ENCODE results near the gene KLC4.
A peak's percentile ranks its signal among the peaks of the same experiment; 100 is the strongest.

KLC4 gene

DNA sequence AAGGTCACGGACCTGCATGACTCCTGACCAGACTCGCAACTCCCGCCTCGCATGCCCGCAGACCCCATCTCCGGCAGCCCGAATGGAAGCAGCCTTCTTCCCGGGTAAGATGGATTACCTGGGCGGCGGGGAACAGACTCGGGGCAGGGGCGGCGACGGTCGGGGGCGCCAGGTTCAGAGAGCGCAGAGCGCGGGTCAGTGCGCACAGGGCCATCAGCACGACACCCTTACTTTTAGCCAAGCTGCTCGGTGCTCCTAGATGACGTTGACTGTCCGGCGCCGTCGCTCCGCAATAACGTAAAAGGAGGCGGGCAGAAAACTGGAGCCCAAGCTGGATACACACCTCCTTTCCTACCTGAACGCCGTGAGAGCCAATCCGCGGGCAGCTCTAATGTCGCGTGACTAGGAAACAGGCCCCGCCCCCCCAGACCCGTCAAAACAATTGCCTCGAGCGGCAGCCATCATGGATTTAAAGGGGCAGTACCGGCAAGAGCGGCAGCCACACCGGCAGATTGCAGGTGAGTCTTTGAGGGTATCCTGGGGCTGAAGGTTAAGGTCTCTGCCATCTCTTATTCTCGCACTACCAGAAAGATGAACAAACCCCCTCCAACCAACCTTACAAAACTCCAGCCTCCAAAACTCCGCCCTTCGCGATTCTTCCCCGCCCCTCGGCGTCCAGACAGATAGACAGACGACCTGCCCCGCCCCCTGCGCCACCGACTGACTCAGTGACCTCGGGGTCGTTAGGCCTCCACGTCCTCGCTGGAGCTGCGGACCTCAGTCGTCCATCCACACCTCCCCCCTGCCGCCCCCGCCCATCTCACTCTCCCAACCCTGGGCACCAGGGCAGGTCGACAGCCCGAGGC, at the start of gene KLC4, which contains the start of gene MRPL2:
TSS of gene KLC4 (plus strand) at position 464 of the 866 bp plus-strand sequence. CDS start 1,705 bp downstream, outside the sequence.
TSS of gene MRPL2 (minus strand) at position 267 of the 866 bp plus-strand sequence. CDS start at position 214, 53 bp downstream.
- DNase-seq: peak; percentile 99

DNA sequence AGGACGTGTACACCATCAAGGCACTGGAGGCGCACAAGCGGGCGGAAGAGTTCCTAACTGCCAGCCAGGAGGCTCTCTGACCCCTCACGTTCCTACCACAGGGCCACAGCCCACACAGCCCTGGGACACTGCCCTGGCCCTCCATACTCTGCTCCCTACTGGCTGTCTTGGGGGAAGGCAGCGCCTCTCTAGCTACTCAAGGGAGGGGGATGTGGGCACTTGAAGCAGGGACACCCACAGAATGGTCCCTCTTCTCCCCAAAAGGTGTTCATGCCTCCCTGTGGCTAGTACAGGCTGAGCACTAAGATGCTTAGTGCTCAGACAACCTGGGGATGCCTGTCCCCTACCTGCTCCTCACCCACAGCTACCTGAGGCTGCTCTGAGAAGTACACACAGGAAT, 48.2 kb upstream of the KLC4 start:
- DNase-seq: no peak

DNA sequence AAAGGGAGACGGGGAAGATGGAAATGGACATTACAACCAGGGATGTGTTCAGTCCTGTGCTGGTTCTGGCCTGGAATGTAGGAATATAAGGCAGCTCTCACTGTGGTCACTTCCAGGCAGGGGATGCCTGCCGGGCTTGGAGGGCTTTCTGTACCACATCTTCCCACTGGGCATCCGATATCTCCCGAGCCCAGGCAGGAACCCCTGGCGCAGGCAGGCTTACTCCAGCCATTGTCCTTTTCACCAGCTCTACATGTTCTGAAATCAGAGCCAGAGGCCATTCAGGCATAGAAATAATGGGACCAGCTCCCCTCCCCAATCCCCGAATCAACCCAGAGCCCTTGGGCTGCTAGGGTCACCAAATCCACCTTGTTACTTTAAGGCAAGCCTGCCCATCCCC, 47.1 kb upstream of the KLC4 start:
- DNase-seq: no peak

DNA sequence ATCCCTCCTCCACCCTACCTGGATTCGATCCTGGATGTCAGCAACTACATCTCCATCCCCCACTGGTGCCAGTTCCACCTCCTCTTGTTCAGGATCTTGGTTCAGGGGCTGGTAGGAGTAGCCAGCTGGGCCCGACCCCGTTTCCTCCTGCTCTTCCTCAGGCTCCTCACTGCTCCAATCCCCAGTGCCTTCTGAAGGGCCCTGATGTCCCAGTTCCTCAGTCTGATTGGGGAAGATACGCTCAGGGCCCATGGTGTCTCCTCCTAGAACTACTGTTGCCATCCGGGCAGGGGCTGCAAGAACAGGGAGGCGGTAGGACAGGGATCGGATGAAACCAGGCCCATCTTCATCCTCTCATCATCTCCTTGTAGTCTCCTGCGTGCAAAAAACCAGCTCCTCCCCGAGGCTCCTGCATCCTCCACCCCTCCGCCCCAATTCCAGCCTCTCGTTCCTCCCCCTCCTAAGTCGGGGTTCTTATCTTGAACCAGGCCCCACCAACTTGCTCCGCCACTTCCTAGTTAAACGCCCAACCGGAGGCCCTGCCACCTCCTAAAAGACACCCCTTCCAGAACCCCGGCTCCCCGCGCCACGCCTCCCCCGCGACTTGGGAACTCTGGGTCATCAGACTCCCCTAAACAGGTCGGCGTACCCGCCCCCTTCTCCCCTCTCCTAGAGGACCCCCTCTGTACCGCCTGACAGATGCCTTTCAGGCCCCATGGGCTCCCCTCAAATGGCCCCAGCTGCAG, 46.2 kb upstream of the KLC4 start:
- DNase-seq: peak; percentile 6

DNA sequence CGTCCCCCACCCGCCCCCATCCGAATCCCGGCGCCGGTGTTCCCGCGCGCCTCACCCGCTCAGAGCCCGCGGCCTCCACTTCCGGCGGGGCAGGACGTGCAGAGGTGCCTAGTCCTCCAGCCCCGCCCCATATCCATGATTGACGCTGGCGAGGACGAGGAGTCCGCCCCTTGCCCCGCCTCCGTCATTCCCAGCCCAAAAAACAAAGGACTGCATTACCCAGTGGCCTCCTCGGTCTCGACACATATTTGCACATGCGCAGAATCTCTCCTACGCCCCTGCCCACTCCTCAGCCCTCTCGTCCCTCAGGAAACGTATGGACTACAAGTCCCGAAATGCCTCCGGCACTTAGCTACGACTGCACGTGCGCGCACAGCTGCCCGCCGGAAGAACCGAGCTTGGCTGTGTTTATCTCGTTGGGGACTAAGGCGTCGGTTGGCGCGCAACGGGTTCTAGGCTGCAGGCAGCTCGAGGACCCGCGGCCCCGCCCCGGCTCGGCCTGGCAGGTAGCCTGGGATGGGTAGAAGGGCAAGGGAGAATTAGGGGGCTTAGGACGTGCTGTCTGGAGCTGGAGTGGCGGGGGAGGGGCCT, 45.5 kb upstream of the KLC4 start, which contains the start of the genes KLHDC3 and MEA1:
TSS of gene KLHDC3 (plus strand) at position 407 of the 591 bp plus-strand sequence. CDS start 2,944 bp downstream, outside the sequence.
TSS of gene MEA1 (minus strand) at position 104 of the 591 bp plus-strand sequence. CDS start 133 bp downstream, outside the sequence.
- DNase-seq: peak; percentile 100

DNA sequence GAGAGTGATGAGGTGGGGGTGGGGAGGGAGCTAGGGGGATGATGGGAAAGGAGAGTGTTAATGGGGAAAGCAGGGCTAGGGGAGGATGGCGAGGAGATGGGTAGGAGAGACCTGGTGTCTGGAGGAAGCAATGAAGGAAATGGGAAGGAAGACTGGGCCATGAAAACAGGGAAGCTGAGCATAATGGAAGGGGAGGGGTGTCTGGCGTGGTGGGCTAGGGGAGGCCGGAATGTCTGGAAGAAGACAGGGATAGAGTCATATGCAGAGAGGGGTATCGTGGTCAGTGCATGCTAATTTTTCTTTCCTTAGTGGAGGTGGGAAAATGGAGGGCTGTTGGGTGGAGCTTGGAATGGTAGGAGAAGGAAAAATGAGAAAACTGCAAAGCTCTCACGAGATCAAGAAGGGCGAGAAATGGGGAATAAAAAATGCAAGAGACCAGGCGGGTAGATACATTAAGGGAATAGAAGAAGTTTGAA, 45.0 kb upstream of the KLC4 start:
- peak; percentile 32 for DNase-seq

DNA sequence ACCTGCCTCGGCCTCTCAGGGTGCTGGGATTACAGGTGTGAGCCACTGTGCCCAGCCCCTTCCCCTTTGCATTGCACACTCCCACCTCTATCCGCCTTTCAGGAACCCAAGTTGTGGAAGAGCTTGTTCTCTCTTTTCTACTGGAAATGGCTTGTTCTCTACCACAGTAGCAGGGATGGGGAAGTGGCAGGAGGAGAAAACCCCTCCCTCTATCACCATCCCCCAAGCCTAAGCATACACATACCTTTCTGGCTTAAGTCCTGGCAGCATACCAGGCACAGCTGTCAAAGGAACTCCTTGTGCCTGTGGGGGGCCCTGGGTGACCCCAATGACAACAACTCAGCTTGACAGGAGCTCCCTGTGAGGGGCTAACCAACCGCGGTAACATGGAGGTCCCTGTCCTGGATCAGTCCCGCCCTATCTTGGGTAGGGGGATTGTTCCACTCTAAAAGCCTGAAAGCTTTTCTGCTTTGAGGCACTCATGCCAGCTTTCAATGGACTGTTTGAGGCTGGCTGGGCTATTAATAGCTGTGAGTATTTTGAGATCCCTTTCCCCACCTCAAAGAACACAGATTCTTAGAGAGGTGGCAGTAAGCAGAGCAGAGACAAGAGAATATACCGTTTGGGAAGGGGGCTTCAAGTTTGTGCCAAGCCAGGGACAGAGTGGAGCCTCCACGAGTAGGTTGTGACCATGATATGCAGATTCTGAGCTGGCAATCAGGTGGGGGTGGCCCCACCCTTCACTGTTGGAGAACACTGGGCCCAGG, 43.1 kb upstream of the KLC4 start:
- DNase-seq: no peak

DNA sequence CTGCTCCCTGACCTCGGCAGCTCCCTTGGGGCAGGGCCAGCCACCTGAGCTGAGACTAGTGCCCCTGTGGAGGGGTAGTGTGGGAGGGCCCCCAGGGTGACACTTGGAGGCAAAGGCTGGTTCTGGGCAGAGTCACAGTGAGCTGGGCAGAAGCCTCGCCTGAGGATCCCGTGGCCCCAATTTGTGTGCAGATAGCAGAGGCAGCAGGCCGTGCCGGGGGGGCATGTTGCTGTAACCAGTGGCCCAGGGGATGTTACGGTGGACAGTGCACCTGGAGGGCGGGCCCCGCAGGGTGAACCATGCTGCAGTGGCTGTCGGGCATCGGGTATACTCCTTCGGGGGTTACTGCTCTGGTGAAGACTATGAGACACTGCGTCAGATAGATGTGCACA, 42.5 kb upstream of the KLC4 start:
- no peak for DNase-seq

DNA sequence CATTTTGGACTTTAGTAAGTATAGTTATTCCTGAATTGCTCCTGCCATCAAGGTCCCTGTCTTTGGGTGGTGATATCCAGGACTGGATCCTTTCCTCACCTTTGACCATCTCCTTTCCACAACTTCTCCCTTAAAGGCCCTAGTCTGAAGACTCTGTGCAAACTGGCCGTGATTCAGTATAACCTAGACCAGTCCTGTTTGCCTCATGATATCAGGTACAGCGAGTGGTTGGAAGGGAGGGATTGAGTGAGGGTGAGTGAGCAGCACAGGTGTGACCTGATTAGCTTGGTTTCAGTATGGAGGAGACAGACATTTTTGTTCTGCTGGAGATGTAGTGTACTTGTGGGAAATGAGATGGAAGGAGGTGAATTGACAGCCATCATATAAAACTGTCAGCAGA, 40.3 kb upstream of the KLC4 start:
- no peak for DNase-seq

DNA sequence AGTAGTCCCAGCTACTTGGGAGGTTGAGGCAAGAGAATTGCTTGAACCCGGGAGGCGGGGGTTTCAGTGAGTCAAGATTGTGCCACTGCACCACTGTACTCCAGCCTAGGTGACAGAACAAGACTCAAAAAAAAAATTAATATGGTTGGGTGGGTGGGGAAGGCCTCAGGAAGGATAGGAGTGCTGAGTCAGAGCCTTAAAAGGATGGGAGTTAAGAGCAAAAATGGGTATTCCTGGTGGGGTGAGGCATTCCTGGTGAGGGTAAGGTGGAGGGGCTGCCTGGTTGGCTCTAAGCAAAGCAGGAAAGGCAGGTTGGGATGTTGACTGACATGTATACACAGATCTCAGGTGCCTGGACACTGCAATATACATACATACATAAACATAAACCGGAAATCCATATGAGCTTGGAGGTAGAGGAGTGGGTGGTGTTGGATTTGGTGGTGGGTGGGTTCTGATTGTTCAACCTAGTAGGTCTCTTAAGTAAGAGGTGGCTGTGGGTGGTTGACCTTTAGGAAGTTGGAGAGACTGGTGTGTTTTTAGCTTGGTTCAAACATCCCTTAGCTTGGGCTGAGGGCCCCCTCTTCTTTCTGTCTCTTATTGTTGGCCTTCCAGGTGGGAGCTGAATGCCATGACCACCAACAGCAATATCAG, 39.3 kb upstream of the KLC4 start:
- DNase-seq: no peak

DNA sequence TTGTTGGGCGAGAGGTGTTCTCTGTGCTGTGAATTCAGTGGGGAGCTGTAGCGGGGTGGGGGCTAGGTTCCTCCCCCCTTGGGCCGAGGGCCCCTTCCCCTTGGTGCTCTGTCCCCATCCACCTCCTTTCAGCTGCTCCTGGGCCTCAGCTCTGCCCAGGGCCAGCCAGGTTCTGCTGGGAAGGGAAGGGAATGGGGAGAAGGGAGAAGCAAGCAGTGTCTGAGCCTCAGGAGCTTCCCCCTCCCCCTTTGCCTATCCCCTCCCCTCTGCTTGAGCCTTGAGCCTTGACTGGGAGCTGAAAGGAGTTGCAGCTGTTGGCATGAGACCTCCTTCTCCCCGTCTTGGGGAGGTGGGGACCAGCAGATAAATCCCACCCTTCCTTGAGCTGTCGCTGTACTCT, 38.6 kb upstream of the KLC4 start:
- DNase-seq: no peak

DNA sequence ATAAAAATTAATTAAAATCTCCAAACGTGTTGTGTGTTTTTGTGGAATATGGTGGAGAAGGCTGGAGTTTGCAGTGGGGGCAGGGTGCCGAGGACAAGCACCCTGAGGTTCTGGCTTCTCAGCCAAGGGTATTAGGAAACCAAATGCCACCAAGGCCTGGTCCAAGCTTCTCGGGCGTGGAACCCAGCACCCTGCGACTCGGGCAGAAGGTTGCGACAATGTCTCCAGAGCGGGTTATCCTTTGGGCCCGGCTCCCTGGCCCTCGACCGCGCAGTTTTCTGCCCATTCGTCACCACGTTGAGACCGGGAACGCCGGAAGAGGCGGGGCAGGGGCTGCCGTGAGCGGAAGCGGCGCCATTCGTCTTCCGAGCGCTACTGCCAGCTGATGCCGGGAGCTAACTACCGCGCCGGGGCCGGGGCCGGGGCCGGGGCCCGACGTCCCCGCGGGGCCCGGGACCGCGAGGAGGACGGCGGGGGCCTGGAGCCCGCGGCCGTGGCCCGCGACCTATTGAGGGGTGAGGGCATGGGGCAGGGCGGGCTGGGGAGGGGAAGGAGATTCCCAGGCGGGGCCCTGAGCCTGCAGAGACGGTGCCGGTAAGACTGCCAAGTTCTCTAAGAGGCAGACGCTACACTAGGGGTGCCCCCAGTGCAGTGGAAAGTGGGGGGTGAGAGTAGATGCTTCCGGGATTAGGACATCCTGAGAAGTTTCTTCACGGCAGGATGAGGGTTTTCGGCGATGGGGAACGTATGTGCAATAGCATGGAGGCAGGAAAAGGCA, 38.0 kb upstream of the KLC4 start, which contains the start of gene RRP36:
TSS of gene RRP36 (plus strand) at position 354 of the 778 bp plus-strand sequence. CDS start at position 386, 32 bp downstream.
- peak; percentile 71 for DNase-seq

DNA sequence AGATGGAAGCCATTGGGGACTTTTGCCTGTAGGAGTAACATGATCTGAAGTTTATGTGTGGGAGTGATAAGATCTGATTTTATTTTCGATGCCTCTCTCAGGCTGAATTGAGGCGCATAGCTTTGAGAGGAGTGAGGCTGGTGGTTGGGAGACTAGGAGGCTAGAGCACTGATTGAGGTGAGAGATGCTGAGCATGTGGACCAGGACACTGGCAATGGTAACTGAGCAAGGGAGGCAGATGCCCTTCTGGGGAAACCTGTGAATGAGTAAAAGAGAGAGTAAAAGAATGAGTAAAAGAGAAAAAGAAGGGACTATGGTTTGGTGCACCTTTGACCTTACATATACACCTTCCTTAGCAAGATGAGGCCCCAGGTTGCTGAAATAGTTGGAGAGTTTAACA, 35.0 kb upstream of the KLC4 start:
- DNase-seq: no peak

DNA sequence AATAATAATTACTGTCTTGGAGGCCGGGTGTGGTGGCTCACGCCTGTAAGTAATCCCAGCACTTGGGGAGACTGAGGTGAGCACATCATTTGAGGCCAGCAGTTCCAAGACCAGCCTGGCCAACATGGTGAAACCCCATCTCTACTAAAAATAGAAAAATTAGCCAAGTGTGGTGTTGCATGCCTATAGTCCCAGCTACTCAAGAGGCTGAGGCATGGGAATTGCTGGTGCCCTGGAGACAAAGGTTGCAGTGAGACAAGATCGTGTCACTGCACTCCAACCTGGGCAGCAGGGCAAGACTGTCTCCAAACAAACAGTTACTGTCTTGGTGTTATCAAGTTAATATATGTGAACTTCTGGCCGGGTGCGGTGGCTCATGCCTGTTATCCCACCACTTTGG, 33.1 kb upstream of the KLC4 start:
- DNase-seq: no peak

DNA sequence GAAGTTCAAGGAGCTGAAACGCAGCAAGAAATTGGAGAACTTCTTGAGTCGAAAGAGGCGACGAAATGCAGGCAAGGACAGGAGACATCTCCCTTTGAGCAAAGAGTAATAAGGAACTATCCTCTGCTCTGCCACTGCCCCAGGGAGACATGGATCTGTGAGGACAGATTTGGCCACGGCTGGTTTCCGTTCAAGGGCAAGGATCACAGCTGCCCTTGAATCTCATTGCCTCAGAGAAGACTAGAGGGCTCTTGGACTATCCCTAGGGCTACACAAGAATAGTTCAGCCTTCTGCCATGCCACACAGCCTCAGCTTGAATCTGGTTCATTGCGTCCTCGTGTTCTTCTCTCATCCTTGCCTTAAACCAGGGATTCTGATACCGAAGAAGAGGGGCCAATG, 30.3 kb upstream of the KLC4 start:
- DNase-seq: no peak

DNA sequence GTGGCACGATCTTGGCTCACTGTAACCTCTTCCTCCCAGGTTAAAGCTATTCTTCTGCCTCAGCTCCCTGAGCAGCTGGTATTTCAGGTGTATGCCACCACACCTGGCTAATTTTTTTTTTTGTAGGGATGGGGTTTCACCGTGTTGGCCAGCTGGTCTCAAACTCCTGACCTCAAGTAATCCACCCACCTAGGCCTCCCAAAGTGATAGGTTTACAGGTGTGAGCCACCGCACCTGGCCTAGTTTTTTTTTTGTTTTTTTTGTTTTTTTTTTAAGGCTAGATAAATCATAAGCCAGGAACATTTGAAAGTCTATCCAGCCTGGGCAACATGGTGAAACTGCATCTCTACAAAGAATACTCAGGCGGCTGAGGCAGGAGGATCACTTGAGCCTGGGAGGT, 27.1 kb upstream of the KLC4 start:
- DNase-seq: no peak

DNA sequence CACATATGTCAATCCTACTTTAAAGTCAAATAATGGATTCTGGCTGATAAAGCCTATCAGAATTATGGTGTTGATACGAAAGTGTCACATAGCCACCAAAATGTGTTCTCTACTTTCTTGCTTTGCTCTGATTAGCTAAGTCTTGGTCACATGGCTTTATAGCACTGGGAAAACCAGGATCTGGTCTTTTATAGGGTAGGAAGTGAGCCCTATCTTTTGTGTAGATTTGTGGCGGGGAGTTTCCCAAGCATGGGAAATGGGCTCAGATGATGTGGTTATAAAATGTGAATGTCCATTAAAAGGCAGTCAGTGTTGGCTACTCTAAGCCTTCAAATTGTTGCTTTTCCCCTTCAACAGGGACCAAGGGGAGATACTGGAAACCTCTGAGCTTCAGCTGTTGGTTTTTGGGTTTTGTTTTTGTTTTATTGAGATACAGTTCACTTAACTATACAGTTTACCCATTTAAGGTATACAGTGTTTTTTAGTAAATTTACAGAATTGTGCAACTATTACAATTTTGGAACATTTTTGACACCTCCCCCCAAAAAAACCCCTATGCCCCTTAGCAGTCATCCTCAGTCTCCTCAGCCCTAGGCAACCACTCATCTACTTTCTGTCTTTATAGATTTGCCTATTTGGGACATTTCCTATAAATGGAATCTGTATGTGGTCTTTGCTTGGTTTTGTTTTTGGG, 25.8 kb upstream of the KLC4 start:
- no peak for DNase-seq

DNA sequence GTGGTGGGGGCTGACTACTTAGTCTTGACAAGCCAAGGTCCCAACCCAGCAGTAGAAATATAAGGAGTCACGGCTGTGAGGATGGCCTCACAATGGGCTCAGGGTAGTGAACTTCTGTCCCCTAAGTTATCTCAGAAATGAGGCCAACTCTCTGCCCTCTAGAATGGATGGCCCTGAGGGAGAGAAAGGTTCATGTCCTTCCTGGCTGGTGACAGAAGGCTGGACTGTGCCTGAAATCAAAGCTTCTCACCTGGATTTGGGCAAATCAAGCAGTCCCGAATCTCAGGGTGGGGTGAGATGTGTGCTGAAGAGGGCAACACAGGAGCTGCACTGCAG, 25.3 kb upstream of the KLC4 start:
- DNase-seq: no peak

DNA sequence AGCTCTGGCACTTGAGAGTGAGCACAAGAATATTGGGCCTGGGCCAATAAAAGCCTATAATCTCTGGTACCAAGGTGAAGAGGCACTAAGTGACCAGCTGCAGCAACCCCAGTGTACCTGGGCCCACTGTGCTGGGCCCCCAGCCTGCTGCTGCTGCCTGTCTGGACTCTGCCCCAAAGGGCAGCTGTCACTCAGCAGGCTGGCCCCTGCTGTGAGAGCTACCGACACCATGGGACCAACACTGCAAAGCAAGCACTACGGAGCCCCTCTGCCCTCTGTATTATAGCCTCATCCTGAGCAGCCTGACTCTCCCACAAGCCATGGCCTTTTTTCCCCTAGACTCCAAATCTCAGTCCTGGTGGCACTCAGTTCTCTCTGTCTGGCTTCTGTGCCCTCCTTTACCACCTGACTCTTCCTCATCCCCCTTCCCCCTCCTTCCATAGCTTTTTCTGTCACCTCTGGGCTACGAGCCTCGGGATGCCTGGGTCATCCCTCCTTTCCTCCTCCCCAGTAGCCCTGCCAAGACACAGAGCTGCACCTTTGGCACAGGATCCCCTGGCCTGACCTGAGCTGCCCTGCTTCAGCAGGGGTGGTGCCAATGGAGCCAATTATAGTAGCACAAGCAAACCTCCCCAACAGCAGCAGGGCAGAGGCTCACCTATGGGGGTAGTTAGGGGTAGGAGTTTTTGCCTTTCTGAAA, 23.8 kb upstream of the KLC4 start:
- DNase-seq: no peak

DNA sequence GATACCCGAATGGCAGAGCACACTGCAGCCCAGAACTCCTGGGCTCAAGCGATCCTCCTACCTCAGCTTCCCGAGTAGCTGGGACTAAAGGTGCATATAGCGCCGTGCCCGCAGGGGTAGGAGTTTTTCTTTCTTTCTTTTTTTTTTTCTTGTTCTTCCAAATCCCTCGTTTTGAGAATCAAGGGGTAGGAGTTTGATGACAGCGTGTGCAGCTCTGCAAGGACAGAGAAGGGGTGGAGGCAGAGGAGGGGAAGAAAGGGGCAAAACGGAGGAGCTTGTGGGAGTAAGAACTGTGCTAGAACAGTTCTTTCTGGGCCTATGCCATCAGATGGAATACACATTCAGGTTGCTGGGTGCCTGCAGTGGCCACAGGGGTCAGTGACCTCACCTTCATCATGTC, 22.7 kb upstream of the KLC4 start:
- no peak for DNase-seq
